GM12865 (cell line): ENCODE measurements around the gene IRAK1.

Source experiments
- DNase-seq: peaks from one replicate; pipeline ENCODE4 v3.0.0; 2010; ENCODE audit warnings: low read depth
- H3K4me3 ChIP-seq: 2 replicates; pipeline ENCODE4 v1.5.1; 2011; ENCODE audit warnings: mild to moderate bottlenecking, low read depth, low read length, control low read depth
- TF ChIP-seq, protein P1 (sequence below): IDR thresholded peaks from 2 replicates; pipeline ENCODE4 v1.5.1; 2011; ENCODE audit warnings: low read length, control low read depth, low read depth, inconsistent platforms; ENCODE audit not compliant: insufficient read depth; ENCODE audit errors: missing control alignments

Gene IRAK1

DNA sequence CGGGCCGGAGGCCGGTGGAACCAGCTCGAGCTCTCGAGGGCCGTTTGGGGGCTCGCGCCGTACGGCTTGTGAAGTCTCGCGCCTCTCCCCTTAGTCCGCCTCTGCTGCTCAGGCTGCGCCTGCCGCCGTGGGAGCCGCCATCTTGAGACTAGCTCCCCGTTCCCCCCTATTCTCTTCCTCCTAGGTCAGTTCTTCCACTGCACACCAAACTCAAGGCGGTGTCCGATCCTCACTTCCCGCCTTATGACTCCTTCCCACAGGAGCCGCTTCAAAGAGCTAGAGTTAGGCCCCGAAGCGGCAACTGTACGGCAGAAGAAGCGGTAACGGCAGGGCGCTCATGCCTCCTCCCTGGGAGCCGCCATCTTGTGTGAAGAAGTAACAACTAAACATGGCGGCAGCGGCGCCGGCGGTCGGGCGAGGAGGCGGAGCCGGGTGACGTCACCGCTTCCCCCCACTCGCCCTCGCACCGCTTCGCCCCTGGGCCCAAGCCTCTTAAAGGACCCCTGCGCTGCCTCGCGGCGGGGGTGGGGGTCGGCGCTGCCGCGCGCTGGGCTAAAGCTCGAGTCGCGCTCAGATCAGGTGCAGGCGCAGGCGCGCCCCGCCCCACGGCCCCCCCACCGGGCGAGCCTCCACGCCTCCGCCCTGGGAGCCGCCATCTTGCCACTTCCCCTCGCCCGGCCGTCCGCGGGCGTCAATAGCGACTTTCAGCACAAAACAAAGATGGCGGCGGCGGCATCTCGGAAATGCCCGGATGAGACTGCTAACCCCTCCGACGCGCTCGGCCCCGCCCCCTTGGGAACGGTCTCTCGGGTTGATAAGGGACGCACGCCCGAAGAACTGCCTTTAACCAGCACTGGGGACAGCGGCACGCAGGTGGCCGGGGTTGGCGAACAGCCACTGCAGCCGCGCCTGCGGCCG, 48.0 kb downstream of the IRAK1 start, which contains the start of gene HCFC1:
Gene HCFC1, minus strand, starts transcription at position 369 of the 918 bp plus-strand sequence. CDS start 978 bp downstream, outside the sequence.
- TF ChIP-seq, protein P1, sequence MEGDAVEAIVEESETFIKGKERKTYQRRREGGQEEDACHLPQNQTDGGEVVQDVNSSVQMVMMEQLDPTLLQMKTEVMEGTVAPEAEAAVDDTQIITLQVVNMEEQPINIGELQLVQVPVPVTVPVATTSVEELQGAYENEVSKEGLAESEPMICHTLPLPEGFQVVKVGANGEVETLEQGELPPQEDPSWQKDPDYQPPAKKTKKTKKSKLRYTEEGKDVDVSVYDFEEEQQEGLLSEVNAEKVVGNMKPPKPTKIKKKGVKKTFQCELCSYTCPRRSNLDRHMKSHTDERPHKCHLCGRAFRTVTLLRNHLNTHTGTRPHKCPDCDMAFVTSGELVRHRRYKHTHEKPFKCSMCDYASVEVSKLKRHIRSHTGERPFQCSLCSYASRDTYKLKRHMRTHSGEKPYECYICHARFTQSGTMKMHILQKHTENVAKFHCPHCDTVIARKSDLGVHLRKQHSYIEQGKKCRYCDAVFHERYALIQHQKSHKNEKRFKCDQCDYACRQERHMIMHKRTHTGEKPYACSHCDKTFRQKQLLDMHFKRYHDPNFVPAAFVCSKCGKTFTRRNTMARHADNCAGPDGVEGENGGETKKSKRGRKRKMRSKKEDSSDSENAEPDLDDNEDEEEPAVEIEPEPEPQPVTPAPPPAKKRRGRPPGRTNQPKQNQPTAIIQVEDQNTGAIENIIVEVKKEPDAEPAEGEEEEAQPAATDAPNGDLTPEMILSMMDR: no peak
- peak within 1 kb of the TSS; percentile 92 for H3K4me3 ChIP-seq
- DNase-seq: peak; percentile 94

DNA sequence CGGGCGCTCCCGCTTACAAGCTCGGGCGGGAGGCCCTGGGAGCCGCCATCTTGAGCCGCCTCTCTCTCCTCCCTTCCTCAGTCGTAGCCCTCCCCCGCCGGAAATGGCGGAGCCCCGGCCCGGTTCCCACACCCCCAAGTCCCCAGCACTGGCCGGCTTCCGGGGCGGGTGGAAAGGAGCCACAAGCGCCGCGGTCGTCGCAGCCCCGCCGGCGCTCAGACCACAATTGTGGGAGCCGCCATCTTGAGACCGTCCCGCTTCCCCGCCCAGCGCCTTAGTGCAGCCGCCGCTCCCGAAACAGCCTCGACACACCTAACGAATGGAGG, 48.6 kb downstream of the IRAK1 start:
- peak overlapping the region; percentile 92 for H3K4me3 ChIP-seq
- TF ChIP-seq, protein P1: no peak
- DNase-seq: peak; percentile 93

DNA sequence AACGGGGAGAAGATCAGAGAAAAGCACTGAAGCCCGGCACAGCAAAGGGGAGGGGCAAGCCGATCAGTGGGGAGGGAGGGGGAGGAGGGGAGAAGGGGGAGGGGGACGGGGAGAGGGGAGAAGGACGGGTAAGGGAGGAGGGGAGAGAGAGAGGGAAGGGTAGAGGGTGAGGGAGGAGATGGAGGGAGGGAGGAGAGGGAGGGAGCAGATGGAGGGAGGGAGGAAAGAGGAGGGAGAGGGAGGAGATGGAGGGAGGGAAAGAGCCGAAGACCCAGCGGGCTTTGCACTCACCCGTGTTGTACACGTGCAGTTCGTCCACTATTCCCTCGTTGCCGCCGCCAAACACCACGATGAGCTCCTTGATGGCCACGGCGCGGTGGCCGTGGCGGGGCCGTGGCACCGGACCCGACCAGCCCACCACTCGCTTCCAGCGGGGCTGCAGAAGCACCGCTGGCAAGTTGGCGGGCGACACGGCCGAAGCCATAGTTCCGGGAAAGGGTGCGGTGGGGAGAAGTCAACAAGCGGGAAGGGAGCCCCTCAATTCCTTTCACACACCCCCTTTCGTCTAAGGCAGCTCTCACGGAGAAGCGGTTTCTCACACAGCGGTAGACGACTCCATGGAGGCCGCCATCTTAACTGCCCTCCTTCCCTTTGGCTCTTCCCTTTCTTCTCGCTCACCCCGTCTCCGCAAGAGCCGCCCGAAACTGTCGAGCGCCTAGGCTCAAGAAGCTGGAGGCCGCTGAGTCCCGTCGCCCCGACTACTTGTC, 49.2 kb downstream of the IRAK1 start:
- peak; percentile 38 for DNase-seq
- H3K4me3 ChIP-seq: peak overlapping the region; percentile 92
- TF ChIP-seq, protein P1: no peak

DNA sequence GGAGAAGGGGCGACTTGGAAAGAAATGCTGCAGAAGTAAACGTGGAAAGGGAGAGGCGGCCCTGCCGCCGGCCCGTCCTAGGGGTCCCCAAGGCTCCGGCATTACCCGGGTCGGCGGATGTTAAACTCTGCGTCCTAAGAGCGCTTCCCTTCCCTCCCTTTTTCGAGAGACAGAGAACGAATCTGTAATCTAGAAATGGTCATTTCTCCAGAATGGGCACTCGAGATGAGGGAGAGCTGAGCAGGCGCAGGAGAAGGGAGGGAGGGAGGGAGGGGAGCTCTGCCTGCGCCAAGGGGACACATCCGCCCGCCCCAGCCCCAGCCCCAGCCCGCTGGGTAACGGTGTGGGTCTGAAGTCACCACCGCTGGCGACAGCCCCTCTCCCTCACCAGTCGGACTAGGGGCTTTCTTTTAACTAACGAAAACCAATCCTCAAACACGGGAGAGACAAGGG, 49.8 kb downstream of the IRAK1 start:
- TF ChIP-seq, protein P1: no peak
- no peak for DNase-seq
- peak overlapping the region; percentile 92 for H3K4me3 ChIP-seq

DNA sequence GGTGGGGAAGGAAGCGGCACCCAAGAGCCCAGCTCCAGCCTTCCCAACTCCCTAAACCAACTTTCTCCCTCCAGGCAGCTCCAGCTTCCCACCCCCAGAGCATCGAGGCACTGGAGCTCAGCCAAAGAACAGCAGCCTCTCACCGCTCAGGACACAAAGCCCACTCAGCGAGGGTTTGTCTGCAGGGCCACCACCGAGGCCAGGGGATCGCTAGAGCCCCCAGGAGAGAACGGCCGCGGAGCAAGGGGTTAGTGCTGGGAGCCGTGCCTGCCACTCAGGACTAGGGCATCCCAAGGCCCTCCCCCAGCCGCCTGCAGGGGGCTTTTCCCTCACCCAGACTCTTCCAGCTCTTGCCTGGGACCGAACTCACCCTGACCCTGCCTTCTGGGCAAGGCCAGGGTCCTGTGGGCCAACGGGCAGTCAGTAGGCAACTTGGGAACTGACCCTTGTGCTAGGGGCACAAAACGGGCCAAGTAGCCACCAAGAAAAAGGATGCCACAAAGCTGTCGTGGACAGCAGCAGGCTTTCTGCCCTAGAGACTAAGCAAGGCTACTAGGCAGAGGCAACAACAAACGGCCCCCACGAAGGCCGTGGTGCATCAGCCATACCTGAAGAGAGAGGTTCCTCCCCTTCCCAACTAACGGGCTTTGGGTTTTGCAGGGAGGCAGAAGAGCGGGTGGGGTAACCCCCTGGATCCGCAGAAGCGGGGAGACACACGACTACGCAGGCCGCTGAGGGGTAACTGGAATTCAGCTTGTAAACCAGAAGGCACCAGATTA, 50.4 kb downstream of the IRAK1 start:
- TF ChIP-seq, protein P1: no peak
- DNase-seq: no peak
- H3K4me3 ChIP-seq: peak overlapping the region; percentile 92

DNA sequence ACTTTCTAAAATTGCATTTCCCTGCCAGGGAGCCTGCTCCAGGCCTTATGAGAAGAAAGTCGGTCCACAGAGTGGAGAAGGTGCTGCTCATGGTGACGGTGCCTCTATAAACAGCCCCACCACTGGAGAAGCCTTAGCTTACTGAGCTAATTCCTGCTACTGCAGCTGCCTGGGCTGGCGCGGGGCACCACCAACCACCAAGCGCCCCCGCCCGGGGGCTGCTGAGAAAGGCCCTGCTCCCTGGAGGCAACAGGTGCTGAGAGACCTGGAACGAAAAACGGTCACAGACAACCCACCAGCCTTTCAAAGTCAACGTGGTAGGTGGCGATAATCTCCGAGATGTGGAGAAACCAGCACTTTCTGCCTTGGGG, 51.0 kb downstream of the IRAK1 start:
- DNase-seq: peak; percentile 48
- TF ChIP-seq, protein P1: peak; percentile 4
- peak overlapping the region; percentile 92 for H3K4me3 ChIP-seq
